ENCODE measurements around the gene TACC2. TPM values are rescaled to one million over a fixed set of nuclear protein-coding genes. Genes with fewer than 3 reads are reported as not detected.

The TACC2 gene
- total and polyA plus RNA-seq, 2 donors = 21.2 to 82.7 TPM

DNA sequence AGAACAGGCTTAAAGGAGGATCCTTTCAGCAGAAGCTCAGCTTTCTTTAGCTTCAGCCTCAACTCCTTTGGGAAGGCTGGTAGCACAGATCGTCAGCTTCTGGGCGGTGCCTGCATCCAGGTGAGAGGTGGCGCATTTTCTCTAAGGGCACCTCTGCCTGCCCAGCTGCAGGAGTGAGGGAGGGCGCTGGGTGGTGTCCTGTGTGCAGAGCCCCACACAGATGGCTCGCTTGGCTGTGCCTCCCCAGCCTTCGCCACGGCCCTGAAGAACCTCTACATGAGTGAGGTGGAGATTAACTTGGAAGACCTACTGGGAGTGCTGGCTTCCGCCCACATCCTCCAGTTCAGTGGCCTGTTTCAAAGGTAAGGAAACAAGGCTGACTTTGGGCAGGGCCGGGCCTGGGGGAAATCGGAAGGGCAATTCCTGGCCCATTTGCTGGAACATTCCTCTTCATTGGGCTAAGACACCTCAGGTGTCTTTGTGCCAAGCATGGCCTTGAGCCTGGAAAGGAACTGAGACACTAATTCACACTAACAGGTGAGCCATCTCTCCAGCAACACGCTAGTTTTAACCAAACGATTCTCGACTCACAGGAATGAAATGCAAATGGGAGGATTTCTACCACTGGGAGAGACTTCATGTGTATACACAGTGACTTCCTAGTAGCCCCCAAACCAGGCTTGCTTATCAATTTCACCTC lies 302.0 kb downstream of the TACC2 start:
- Histone ChIP-seq H3K27ac (ENCODE audit: low read depth) (peak overlapping the region; percentile 43), H3K4me3 (ENCODE audit: low read depth, low read length) (no peak overlapping the region), H3K4me1 (ENCODE audit: insufficient read depth) (no peaks in the 10 kb centered on the region), H3K36me3 (ENCODE audit: insufficient read depth) (no peaks in the 10 kb centered on the region)
- no peak for DNase-seq (ENCODE audit: extremely low spot score)
- WGBS = 89% methylated on average over 13 of the region's 13 CpGs

- Histone ChIP-seq H3K27ac (ENCODE audit: low read depth) (peak overlapping the region; percentile 43), H3K4me3 (ENCODE audit: low read depth, low read length) (no peak overlapping the region), H3K36me3 (ENCODE audit: insufficient read depth) (no peaks in the 10 kb centered on the region), H3K4me1 (ENCODE audit: insufficient read depth) (no peaks in the 10 kb centered on the region)
- no peak for DNase-seq (ENCODE audit: extremely low spot score)
- 84% methylated on average over 5 of the region's 5 CpGs for WGBS
Observed at GRCh38 chr10:122291739-122292138, 302.8 kb downstream of the TACC2 start.

DNA sequence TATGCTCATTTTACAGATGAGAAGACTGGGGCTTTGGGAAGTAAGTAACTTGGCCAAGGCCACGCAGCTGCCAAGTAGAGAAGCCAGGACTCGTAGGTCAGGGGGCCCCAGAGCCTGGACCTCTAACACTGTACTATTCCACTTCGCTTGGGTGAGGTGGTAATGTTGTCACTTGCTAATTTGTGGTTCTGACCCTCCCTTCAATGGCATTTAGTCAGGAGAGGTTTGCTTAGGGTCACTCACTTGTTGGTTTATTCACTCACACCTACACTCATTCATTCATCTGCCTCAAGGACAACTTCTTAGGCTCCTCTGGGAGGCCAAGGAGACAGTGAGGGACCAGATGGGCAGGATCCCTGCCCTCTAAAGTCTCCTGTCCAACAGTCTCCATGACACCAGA lies 303.4 kb downstream of the TACC2 start:
- peak overlapping the region; percentile 39 for H3K27ac ChIP-seq (ENCODE audit: low read depth)
- no peaks in the 10 kb centered on the region for H3K36me3 ChIP-seq (ENCODE audit: insufficient read depth)
- no peak overlapping the region for H3K4me3 ChIP-seq (ENCODE audit: low read depth, low read length)
- no peaks in the 10 kb centered on the region for H3K4me1 ChIP-seq (ENCODE audit: insufficient read depth)
- WGBS = 79% methylated on average over 3 of the region's 3 CpGs
- DNase-seq (ENCODE audit: extremely low spot score) = no peak

DNA sequence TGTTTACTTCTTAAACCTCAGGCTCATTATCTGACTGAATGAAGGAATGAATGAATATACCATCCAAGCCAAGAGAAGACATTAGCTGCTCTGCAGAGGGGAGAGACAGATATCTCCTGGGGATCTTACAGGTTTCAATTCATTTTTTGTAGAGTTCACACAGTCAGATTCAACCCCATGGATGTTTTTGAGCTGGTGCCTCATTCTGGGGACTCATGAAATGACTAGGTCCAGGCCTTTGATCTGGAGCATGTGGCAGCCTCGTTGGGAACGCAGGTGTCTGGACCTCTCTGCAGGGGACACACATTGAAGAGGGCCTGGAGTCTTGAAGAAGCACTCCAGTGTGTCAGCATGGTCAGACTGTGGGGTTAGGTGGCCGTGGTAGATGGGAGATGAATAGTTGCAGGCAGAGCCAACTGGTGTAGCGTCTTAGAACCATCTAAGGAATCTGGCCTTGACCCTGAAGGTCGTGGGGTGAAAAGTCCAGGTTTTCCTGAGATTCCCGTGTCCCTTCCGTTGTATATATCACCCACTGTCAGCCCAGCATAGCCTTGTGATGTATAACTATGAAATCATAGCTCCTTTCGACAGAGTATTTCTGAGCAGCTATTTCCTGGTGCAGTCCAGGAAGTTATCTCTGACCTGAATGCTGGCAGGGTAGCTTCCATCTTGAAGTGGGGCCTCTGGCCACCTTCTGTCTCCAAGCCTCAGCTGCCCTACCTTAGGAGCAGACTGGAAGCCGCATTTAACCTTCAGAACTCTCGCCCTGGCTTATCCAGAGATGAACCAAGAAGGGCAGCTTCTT lies 304.4 kb downstream of the TACC2 start:
- Histone ChIP-seq H3K36me3 (ENCODE audit: insufficient read depth) (no peaks in the 10 kb centered on the region), H3K4me3 (ENCODE audit: low read depth, low read length) (no peak overlapping the region), H3K27ac (ENCODE audit: low read depth) (peak overlapping the region; percentile 47), H3K4me1 (ENCODE audit: insufficient read depth) (no peaks in the 10 kb centered on the region)
- no peak for DNase-seq (ENCODE audit: extremely low spot score)
- WGBS = 79% methylated on average over 10 of the region's 10 CpGs

GRCh38 chr10:122293961-122294380 lies 305.0 kb downstream of the TACC2 start:
- 76% methylated on average over 4 of the region's 4 CpGs for WGBS
- peak; percentile 76 for DNase-seq (ENCODE audit: extremely low spot score)

DNA sequence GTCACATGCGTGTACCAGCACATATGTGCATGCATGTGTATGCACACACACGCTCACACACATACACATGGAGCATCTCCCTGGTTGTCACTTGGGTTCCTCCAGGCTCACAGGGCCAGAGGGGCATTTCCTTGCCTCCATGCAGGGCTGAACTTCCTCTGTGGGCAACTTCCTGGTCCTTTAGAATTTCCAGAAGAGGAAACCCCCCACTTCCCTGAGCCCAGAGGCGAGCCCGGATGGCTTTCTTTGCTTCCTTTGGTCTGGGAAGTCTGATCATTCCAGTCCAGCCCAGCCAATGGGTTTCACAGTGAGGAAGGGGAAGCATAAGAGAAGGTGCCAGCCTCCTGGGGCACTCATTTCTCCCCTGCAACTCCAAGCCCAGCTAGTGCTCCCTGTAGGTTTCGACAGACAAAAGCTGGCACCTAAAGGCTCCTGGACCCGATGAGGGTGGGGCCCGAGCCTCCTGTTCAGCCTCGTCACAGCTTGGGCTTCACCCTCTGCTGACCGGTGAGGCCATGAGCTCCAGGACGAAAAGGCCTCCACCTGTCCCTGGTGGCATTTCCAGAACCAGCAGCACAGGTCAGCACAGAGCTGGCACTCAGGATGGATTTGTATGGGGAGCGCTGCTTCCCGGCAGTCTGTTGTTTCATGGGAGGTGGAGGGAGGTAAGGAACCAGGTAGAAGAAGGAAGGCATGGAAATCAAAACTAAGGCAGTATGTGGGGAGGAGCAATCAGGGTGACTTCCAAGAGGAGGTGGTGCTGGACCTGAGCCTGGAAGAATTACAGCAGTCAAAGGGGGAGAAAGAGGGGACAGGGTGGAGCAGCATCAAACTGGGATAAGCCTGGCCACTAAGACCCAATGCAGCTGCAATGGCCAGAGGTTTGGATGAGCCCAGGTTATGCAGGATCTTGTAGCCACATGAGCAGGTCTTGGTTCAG lies 305.8 kb downstream of the TACC2 start:
- Histone ChIP-seq H3K27ac (ENCODE audit: low read depth) (peak overlapping the region; percentile 15), H3K4me1 (ENCODE audit: insufficient read depth) (no peaks in the 10 kb centered on the region), H3K4me3 (ENCODE audit: low read depth, low read length) (no peak overlapping the region), H3K36me3 (ENCODE audit: insufficient read depth) (no peaks in the 10 kb centered on the region)
- DNase-seq (ENCODE audit: extremely low spot score) = no peak
- WGBS = 85% methylated on average over 12 of the region's 12 CpGs

More at GRCh38 chr10:122293961-122294380, 305.0 kb downstream of the TACC2 start:
- Histone ChIP-seq H3K36me3 (ENCODE audit: insufficient read depth) (no peaks in the 10 kb centered on the region), H3K27ac (ENCODE audit: low read depth) (no peak overlapping the region), H3K4me1 (ENCODE audit: insufficient read depth) (no peaks in the 10 kb centered on the region), H3K4me3 (ENCODE audit: low read depth, low read length) (no peak overlapping the region)

- Histone ChIP-seq H3K27ac (ENCODE audit: low read depth) (peak overlapping the region; percentile 6), H3K4me1 (ENCODE audit: insufficient read depth) (no peaks in the 10 kb centered on the region), H3K36me3 (ENCODE audit: insufficient read depth) (no peaks in the 10 kb centered on the region), H3K4me3 (ENCODE audit: low read depth, low read length) (no peak overlapping the region)
- WGBS = 80% methylated on average over 4 of the region's 4 CpGs
- DNase-seq (ENCODE audit: extremely low spot score) = no peak
Observed at GRCh38 chr10:122295451-122295809, 306.5 kb downstream of the TACC2 start.

DNA sequence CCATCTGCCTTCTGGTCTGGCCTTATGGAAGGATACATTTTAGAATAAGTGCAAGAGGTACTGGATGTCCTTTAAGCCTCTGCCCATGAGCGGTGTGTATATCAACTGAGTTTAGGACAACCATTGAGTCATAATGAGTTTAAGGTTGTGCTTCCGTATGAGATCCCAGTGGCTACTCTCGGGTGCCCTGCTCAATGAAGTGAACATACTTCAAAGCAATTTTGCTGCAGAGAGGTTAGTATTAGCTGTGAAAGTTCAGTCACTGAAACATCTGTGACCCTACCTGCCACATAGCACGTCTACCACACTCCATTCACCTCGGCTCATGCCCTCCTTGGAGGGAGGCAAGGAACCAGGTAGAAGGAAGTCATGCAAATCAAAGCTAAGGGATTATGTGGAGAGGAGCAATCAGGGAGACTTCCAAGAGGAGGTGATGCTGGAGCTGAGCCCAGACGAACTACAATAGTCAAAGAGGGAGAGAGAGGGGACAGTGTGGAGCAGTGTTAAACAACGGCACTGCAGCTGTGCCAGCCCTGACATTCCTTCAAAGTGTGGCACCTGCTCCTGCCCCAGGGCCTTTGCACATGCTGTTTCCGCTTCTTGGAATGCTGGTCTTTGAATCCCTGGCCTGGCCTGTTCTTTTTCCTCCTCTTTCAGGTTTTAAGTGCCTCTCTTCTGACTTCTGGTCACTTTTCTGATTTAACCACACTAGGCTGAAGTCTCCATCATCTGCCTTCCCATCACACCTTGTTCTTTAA lies 307.6 kb downstream of the TACC2 start:
- no peak overlapping the region for H3K4me3 ChIP-seq (ENCODE audit: low read depth, low read length)
- 80% methylated on average over 8 of the region's 8 CpGs for WGBS
- no peaks in the 10 kb centered on the region for H3K4me1 ChIP-seq (ENCODE audit: insufficient read depth)
- DNase-seq (ENCODE audit: extremely low spot score) = no peak
- H3K36me3 ChIP-seq (ENCODE audit: insufficient read depth) = no peaks in the 10 kb centered on the region
- no peak overlapping the region for H3K27ac ChIP-seq (ENCODE audit: low read depth)

GRCh38 chr10:122297583-122297982 lies 308.6 kb downstream of the TACC2 start:
- Histone ChIP-seq H3K27ac (ENCODE audit: low read depth) (no peak overlapping the region), H3K36me3 (ENCODE audit: insufficient read depth) (no peaks in the 10 kb centered on the region), H3K4me3 (ENCODE audit: low read depth, low read length) (no peak overlapping the region), H3K4me1 (ENCODE audit: insufficient read depth) (no peaks in the 10 kb centered on the region)
- 79% methylated on average over 8 of the region's 8 CpGs for WGBS
- DNase-seq (ENCODE audit: extremely low spot score) = no peak

DNA sequence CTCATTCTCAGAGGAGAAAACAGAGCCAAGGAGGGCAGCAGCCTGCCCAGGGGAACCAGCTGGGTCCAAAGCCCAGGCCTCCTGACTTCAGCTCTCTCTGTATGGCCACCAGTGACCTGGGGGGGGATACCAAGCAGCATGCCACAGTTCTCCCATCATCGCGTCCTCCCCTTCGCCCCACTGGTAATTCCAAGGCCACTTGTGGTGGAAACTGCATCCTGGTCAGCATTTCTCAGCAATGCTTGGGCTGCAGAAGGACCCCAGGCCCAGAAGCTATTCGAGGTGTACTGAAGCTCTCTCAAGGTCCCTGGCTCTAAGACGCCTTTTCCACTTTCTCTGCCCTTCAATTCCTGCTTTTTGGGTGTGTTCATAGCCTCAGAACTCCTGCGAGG lies 309.2 kb downstream of the TACC2 start:
- 80% methylated on average over 6 of the region's 6 CpGs for WGBS
- Histone ChIP-seq H3K27ac (ENCODE audit: low read depth) (no peak overlapping the region), H3K36me3 (ENCODE audit: insufficient read depth) (no peaks in the 10 kb centered on the region), H3K4me3 (ENCODE audit: low read depth, low read length) (no peak overlapping the region), H3K4me1 (ENCODE audit: insufficient read depth) (no peaks in the 10 kb centered on the region)
- no peak for DNase-seq (ENCODE audit: extremely low spot score)

- no peak overlapping the region for H3K4me3 ChIP-seq (ENCODE audit: low read depth, low read length)
- no peaks in the 10 kb centered on the region for H3K36me3 ChIP-seq (ENCODE audit: insufficient read depth)
- no peak overlapping the region for H3K27ac ChIP-seq (ENCODE audit: low read depth)
- no peaks in the 10 kb centered on the region for H3K4me1 ChIP-seq (ENCODE audit: insufficient read depth)
- WGBS = 28% methylated on average over 15 of the region's 15 CpGs
- DNase-seq (ENCODE audit: extremely low spot score) = peak; percentile 85
Observed at GRCh38 chr10:122298598-122299301, 309.8 kb downstream of the TACC2 start.

GRCh38 chr10:122299423-122300075 lies 310.6 kb downstream of the TACC2 start:
- Histone ChIP-seq H3K27ac (ENCODE audit: low read depth) (no peak overlapping the region), H3K36me3 (ENCODE audit: insufficient read depth) (no peaks in the 10 kb centered on the region)
- WGBS = 87% methylated on average over 14 of the region's 14 CpGs

More at GRCh38 chr10:122299423-122300075, 310.6 kb downstream of the TACC2 start:
- no peak for DNase-seq (ENCODE audit: extremely low spot score)
- no peak overlapping the region for H3K4me3 ChIP-seq (ENCODE audit: low read depth, low read length)
- H3K4me1 ChIP-seq (ENCODE audit: insufficient read depth) = no peaks in the 10 kb centered on the region
